Parathyroid adenoma (tissue), 2 donors: ENCODE results near the gene DOCK7.
"Not testable (repeated sequence)": the region's sequence is repeated elsewhere in the genome, so short reads cannot be mapped to it uniquely, and the experiment has no call there.

ENCODE experiments used
- H2AFZ ChIP-seq: fragments of 300-600 bp; sonication (generic); one replicate; pipeline ENCODE4 v1.7.0; 2017; ENCODE audit warnings: antibody characterized with exemption, mild to moderate bottlenecking
- H3K27ac ChIP-seq: fragments of 300-600 bp; sonication (generic); one replicate; pipeline ENCODE4 v1.7.0; 2017
- H3K27me3 ChIP-seq: fragments of 300-600 bp; sonication (generic); one replicate; pipeline ENCODE4 v1.7.0; 2017; ENCODE audit warnings: low read length; ENCODE audit not compliant: control insufficient read depth, insufficient read depth
- H3K36me3 ChIP-seq: fragments of 300-600 bp; sonication (generic); one replicate; pipeline ENCODE4 v1.7.0; 2017; ENCODE audit warnings: low read length; ENCODE audit not compliant: control insufficient read depth, insufficient read depth
- H3K4me1 ChIP-seq: fragments of 300-600 bp; sonication (generic); one replicate; pipeline ENCODE4 v1.7.0; 2017; ENCODE audit warnings: control low read depth
- H3K4me2 ChIP-seq: fragments of 300-600 bp; sonication (generic); one replicate; pipeline ENCODE4 v1.7.0; 2017; ENCODE audit warnings: low read length
- H3K4me3 ChIP-seq: fragments of 300-600 bp; sonication (generic); one replicate; pipeline ENCODE4 v1.7.0; 2017; ENCODE audit warnings: low read depth, low read length
- H3K79me2 ChIP-seq: fragments of 300-600 bp; sonication (generic); one replicate; pipeline ENCODE4 v1.7.0; 2017; ENCODE audit warnings: control low read depth
- H3K9ac ChIP-seq: fragments of 300-600 bp; sonication (generic); one replicate; pipeline ENCODE4 v1.7.0; 2017; ENCODE audit warnings: mild to moderate bottlenecking
- H3K9me3 ChIP-seq: fragments of 300-600 bp; sonication (generic); one replicate; pipeline ENCODE4 v1.7.0; 2017; ENCODE audit warnings: low read length; ENCODE audit not compliant: control insufficient read depth
- CTCF ChIP-seq: fragments of 300-600 bp; sonication (generic); IDR thresholded peaks from one replicate; pipeline ENCODE4 v1.7.0; 2017; ENCODE audit warnings: antibody characterized with exemption, mild to moderate bottlenecking
- donor health status: primary hyperparathyroidism.

Gene DOCK7

DNA sequence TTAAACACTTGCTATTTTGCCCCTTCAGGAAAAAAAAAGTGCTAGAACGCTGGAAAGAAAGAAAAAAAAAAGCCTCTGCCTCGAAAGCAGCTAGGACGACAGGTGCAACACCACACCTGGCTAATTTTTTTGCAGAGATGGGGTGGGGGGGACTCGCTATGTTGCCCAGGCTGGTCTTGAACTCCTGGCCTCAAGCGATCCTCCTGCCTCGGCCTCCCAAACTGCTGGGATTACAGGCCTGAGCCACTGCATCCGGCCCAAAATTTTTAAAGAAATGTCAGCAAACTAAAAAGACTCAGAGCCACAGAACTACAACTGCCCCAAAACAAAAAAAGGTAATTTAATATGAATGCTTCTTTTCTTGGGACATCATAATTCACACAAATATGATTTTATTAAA lies 1.4 kb downstream of the DOCK7 start:
- no peak overlapping the region for H3K27ac ChIP-seq
- H2AFZ ChIP-seq: peak overlapping the region; percentile 86

DNA sequence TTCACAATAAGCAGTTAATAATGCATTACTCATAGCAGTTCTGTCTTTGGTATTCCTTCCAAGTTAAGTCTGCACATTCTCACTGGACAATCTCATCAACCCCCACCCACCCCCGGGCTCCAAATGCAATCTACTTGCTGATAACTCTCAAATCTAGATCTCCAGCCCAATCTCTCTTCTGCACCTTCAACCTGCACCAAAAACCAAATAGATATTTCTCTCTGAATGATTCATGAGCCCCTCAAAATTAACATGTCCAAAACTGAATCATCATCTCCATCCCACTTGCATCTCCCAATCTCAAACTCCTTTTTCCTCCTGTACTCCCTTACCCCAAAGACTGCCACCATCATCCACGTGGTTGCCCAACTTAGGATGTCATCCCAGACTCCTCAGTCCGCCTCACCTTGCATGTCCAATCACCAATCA lies 2.7 kb downstream of the DOCK7 start:
- no peak for TF ChIP-seq CTCF
- Histone ChIP-seq H2AFZ (no peak overlapping the region), H3K36me3 (no peaks in the 10 kb centered on the region), H3K27me3 (no peaks in the 10 kb centered on the region), H3K9me3 (no peaks in the 10 kb centered on the region), H3K4me2 (no peak overlapping the region), H3K79me2 (peaks cover 9% of the 10 kb centered on the region), H3K4me3 (no peak overlapping the region), H3K9ac (no peak overlapping the region), H3K4me1 (peaks cover 2% of the 10 kb centered on the region), H3K27ac (no peak overlapping the region)

More for the DNA sequence above, 1.4 kb downstream of the DOCK7 start:
- TF ChIP-seq CTCF: no peak
- no peaks in the 10 kb centered on the region for H3K9me3 ChIP-seq
- peak overlapping the region; percentile 89 for H3K4me2 ChIP-seq
- H3K36me3 ChIP-seq: no peaks in the 10 kb centered on the region
- H3K9ac ChIP-seq: no peak overlapping the region
- H3K79me2 ChIP-seq: peaks cover 9% of the 10 kb centered on the region
- peak overlapping the region; percentile 84 for H3K4me3 ChIP-seq
- H3K4me1 ChIP-seq: peaks cover 2% of the 10 kb centered on the region
- H3K27me3 ChIP-seq: no peaks in the 10 kb centered on the region

DNA sequence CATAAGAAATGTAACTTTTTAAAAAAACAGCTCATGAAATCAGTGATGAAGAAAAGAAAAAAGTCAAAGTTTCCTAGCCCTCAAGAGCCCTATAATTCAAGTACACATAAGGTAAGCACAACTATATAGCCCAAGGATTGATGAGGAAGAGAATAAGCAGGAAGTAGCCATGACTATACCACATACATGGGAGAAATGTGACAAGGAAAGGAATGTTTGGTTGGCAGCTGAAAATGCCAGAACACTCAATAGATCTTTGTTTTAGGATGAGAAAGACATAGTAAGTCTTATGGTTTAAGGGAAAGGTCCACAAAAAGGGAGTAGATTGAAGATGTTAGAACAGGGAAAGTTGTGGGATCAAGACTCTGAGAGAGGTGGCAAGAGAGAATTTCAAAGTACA lies 5.7 kb downstream of the DOCK7 start:
- Histone ChIP-seq H3K9ac (no peak overlapping the region), H3K79me2 (peaks cover 9% of the 10 kb centered on the region), H3K4me2 (no peak overlapping the region), H3K9me3 (no peaks in the 10 kb centered on the region), H3K36me3 (no peaks in the 10 kb centered on the region), H2AFZ (no peak overlapping the region), H3K27me3 (no peaks in the 10 kb centered on the region), H3K27ac (no peak overlapping the region), H3K4me3 (no peak overlapping the region), H3K4me1 (peaks cover 2% of the 10 kb centered on the region)
- TF ChIP-seq CTCF: no peak

DNA sequence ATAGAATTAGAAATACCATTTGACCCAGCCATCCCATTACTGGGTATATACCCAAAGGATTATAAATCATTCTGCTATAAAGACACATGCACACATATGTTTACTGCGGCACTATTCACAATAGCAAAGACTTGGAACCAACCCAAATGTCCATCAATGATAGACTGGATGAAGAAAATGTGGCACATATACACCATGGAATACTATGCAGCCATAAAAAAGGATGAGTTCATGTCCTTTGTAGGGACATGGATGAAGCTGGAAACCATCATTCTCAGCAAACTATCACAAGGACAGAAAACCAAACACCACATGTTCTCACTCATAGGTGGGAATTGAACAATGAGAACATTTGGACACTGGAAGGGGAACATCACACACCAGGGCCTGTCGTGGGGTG lies 7.2 kb downstream of the DOCK7 start:
- H3K9me3 ChIP-seq, H3K27me3 ChIP-seq, H3K4me1 ChIP-seq, H3K4me2 ChIP-seq, H3K9ac ChIP-seq, H3K36me3 ChIP-seq, H3K27ac ChIP-seq, H3K4me3 ChIP-seq, H2AFZ ChIP-seq, H3K79me2 ChIP-seq: not testable (repeated sequence)

- H3K4me2 ChIP-seq, H3K27ac ChIP-seq, H3K9ac ChIP-seq, H3K27me3 ChIP-seq, H3K4me1 ChIP-seq, H3K4me3 ChIP-seq, H3K36me3 ChIP-seq, H3K79me2 ChIP-seq, H3K9me3 ChIP-seq, H2AFZ ChIP-seq: not testable (repeated sequence)
These were observed 10.4 kb downstream of the DOCK7 start for GRCh38 chr1:62677822-62678221.

DNA sequence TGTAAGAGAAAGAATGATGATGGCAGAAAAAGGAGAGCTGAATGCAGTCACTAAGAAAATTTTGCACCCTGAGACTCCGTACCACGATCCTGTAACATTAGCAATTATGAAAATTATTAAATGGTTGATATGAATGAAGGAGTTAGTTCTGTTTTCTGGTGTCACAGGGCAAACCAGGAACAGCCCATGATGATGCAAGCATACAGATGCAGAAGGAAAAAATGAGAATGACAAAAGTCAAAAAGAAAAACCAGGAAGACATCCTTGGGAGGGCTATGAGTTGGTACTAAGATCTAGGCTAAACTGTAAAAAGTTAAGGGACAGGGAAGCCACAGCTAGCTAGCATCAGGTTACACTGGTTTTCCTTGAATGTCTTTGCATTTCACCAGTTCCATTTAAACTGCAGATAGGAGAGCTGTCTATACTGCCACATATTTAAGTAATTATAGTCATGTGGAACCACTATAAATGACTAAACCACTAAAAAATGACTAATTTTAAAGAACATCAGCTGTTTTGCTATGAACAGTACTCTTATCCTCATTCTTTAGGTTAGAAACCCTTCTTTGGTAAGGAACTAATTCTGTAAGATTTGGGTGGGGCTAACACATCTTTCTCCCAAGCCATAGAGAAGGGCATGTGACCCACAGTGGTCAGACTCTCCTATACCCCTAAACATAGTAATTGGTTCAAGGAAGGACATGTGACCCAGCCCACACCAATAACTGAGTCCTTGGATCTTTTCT lies 11.4 kb downstream of the DOCK7 start:
- Histone ChIP-seq H3K27ac (no peak overlapping the region), H3K4me2 (no peak overlapping the region), H3K9ac (no peak overlapping the region), H2AFZ (no peak overlapping the region), H3K4me1 (no peaks in the 10 kb centered on the region), H3K9me3 (no peaks in the 10 kb centered on the region), H3K79me2 (peaks cover 2% of the 10 kb centered on the region), H3K36me3 (no peaks in the 10 kb centered on the region), H3K4me3 (no peak overlapping the region), H3K27me3 (no peaks in the 10 kb centered on the region)
- TF ChIP-seq CTCF: no peak
